ENCODE measurements around the gene ANKIB1.
"Not testable (repeated sequence)": the region's sequence is repeated elsewhere in the genome, so short reads cannot be mapped to it uniquely, and the experiment has no call there.

ANKIB1 gene

DNA sequence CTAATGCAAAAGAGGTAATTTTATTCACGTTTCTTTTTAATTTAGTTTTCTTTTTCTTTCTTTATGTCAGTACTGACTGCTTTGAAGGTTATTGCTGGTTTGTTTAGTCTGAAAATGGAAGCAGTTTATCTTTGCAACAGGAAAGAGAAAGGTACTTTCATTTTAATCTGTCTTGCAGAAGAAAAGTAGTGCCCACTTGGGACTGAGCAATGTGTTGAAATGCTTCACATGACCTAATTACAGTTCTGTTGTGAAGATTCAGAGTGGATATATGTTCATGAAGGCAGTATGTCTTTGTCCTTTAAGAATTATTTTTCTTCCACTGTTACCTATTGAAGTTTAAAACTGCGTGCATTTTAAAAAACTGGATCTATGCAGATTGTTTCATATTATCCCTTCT is 80.1 kb downstream of the ANKIB1 start:
- CTCF ChIA-PET = no interaction called here
- Mint-ChIP-seq H3K36me3 (peaks cover 15% of the 10 kb centered on the region), H3K27ac (no peak overlapping the region), H3K4me3 (no peak overlapping the region), H3K4me1 (peaks cover 8% of the 10 kb centered on the region), H3K9me3 (no peaks in the 10 kb centered on the region), H3K27me3 (no peaks in the 10 kb centered on the region)
- DNase-seq = no peak

DNA sequence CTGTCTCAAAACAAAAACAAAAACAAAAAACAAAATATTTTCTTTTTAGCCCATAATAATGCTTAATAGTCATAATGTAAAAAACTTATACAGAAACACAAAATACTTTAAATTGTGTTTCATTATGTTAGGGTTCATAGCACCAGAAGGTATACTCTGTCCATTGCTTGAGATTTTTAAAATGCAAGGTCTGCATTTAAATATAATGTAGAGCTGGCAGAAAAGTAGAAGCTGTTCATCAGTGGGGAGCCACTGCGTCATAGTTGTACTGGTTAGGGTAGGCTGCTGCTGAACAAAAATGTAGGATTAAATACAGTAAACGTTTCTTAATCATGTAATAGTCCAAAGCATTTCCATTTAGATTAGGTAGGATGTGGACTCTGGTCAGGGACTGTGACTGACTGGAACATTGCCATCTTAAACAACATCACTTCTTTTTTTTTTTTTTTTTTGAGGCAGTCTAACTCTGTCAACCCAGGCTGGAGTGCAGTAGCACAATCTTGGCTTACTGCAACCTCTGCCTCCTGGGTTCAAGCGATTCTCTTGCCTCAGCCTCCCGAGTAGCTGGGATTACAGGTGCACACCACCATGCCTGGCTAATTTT is 85.2 kb downstream of the ANKIB1 start:
- no peaks in the 10 kb centered on the region for H3K27me3 Mint-ChIP-seq
- H3K27ac Mint-ChIP-seq = no peak overlapping the region
- H3K9me3 Mint-ChIP-seq = peaks cover 2% of the 10 kb centered on the region
- CTCF ChIA-PET = no interaction called here
- DNase-seq = no peak
- H3K36me3 Mint-ChIP-seq = peaks cover 27% of the 10 kb centered on the region
- H3K4me1 Mint-ChIP-seq = peaks cover 5% of the 10 kb centered on the region
- H3K4me3 Mint-ChIP-seq = no peak overlapping the region

DNA sequence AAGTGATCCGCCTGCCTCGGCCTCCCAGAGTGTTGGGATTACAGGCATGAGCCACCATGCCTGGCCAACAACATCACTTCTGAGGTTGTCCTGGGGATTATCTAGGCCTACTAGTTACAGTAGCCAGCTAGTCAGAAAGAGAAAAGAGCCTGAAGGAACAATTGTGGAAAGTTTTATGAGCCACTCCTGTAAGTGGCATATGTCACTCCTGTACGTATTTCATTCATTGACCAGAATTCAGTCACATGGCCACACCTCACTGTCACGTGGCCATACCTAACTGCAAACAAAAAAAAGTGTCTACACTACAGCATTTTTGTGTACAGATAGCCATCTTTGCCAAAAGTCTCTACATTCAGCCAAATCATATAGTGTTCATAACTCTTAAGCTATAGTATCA is 85.7 kb downstream of the ANKIB1 start:
- Mint-ChIP-seq H3K4me1 (no peaks in the 10 kb centered on the region), H3K9me3 (peaks cover 2% of the 10 kb centered on the region), H3K27me3 (no peaks in the 10 kb centered on the region), H3K27ac (no peak overlapping the region), H3K4me3 (no peak overlapping the region), H3K36me3 (peaks cover 33% of the 10 kb centered on the region)
- CTCF ChIA-PET = no interaction called here
- no peak for DNase-seq

DNA sequence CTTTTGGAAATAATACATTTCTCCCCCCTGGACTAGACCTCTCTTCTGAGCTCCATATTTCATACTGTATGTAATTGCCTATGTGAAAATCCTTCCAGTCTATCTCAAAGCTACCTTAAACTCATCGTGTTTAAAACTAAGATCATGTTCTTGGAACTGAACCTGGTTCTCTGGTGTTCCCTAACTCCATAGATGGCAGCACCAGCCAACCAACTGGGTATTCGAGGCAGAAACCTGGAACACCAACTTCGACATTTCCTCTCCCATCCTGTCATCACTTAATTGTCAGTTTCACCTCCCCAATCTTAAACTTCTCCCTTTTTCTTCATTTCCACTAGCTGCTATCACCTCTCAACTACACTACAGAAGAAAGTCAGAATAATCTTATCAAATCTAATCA is 87.0 kb downstream of the ANKIB1 start:
- peaks cover 33% of the 10 kb centered on the region for H3K36me3 Mint-ChIP-seq
- peaks cover 2% of the 10 kb centered on the region for H3K9me3 Mint-ChIP-seq
- no peak overlapping the region for H3K27ac Mint-ChIP-seq
- H3K4me3 Mint-ChIP-seq = no peak overlapping the region
- no peaks in the 10 kb centered on the region for H3K27me3 Mint-ChIP-seq
- CTCF ChIA-PET = no interaction called here
- DNase-seq = no peak
- H3K4me1 Mint-ChIP-seq = no peaks in the 10 kb centered on the region

DNA sequence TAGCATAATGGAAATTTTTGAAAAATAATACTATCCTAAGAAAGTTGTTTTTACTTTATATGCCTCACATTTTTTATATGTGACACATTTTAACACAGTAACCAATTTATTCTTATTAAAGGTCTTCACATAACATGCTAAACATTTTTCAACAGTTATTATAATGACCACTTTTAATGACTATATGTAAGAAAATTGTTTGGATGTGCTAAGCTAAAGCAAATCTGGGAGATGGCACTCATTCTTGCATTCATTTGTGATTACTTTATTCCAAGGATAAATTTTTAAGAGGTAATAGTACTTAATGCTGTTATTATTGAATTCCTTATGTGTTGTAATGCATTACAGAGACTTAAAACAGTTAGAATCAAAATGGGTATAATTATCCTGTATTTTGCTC is 88.1 kb downstream of the ANKIB1 start:
- no peaks in the 10 kb centered on the region for H3K27me3 Mint-ChIP-seq
- no peak overlapping the region for H3K27ac Mint-ChIP-seq

DNA sequence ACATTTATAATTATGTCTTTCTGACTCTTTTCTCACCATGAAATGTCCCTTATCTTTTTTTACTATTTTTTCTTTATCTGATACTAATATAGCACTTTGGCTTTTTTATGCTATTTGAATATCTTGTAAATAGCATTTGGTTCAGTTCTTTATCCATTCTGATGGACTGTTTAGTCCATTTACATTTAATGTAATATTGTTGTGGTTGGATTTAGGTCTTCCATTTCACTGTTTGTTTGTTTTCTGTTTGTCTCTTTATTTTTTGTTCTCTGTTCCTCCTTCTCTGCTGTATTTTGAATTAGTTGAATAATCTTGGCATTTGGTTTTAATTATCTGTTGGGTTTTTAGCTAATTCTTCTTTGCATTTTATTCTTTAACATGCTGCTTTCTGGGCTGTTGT is 89.8 kb downstream of the ANKIB1 start:
- H3K4me3 Mint-ChIP-seq = no peak overlapping the region
- H3K27me3 Mint-ChIP-seq = no peaks in the 10 kb centered on the region
- peaks cover 22% of the 10 kb centered on the region for H3K36me3 Mint-ChIP-seq
- H3K4me1 Mint-ChIP-seq = no peaks in the 10 kb centered on the region
- CTCF ChIA-PET = no interaction called here
- no peak for DNase-seq
- H3K27ac Mint-ChIP-seq = no peak overlapping the region
- H3K9me3 Mint-ChIP-seq = peaks cover 2% of the 10 kb centered on the region

More for the DNA sequence above, 88.1 kb downstream of the ANKIB1 start:
- no peak for DNase-seq
- Mint-ChIP-seq H3K4me1 (no peaks in the 10 kb centered on the region), H3K9me3 (peaks cover 2% of the 10 kb centered on the region), H3K4me3 (no peak overlapping the region), H3K36me3 (peaks cover 31% of the 10 kb centered on the region)
- CTCF ChIA-PET = no interaction called here

DNA sequence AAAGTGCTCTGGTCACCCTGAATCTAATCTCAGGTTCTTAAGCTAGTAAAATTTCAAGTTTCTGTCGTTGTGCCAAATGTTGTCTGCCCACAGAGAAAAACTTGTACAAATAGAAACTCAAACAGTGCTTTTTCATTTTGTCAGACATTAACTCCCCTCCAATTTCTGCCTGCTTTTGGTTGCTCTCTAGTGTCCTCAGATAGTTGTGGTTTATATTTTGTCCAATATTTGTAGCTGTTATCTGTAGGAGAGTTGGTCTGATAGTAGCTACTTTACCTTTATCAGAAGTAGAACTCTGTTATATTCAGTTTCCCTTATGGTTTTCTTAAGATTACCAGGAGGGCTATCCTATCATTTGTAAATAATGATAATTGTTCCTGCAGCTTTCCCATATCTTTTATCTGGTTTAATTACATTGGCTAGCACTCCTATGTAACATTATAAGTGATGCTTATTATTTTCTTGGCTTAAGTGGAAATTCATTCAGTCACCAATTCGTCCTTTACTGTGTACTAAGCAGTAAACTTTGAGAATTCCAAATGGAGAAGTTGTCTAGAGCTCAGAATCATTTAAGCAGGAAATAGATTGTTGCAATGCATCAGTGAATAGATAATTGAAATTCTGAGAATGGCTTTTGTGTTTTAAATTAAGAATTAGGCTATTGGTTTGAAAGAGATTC is 91.0 kb downstream of the ANKIB1 start:
- no peaks in the 10 kb centered on the region for H3K4me1 Mint-ChIP-seq

DNA sequence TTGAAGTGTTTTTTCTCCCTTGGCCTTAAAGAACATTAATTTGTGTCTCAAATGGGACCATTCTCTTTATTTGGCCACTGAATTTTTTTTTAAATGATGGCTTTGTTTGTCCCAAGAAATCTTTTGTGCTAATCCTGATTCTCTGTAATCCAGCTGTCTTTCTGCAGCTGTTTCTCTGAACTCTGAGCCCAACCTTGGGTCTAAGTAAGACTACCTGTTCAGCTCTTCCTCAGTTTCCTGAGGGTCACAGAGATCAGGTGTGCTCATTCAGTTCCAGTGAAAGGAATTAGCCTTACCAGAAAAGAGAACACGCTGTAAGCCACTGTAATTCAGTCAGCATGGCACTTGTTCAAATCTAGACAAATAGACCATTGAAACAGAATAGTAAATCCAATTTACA is 94.2 kb downstream of the ANKIB1 start:
- H3K27ac Mint-ChIP-seq = no peak overlapping the region
- H3K9me3 Mint-ChIP-seq = peaks cover 2% of the 10 kb centered on the region
- no peaks in the 10 kb centered on the region for H3K4me1 Mint-ChIP-seq
- no peak overlapping the region for H3K4me3 Mint-ChIP-seq
- no peaks in the 10 kb centered on the region for H3K27me3 Mint-ChIP-seq
- CTCF ChIA-PET = no interaction called here
- peaks cover 15% of the 10 kb centered on the region for H3K36me3 Mint-ChIP-seq
- DNase-seq = no peak

More for the DNA sequence above, 91.0 kb downstream of the ANKIB1 start:
- CTCF ChIA-PET = interaction anchor here (0.6 to 1.3 kb wide), 2 partner anchors 57 to 87 kb away, joined by 3 to 4 read pairs; no protein-coding TSS in a partner anchor
- Mint-ChIP-seq H3K27ac (no peak overlapping the region), H3K27me3 (no peaks in the 10 kb centered on the region), H3K4me3 (no peak overlapping the region), H3K36me3 (peaks cover 19% of the 10 kb centered on the region), H3K9me3 (peaks cover 2% of the 10 kb centered on the region)
- no peak for DNase-seq

DNA sequence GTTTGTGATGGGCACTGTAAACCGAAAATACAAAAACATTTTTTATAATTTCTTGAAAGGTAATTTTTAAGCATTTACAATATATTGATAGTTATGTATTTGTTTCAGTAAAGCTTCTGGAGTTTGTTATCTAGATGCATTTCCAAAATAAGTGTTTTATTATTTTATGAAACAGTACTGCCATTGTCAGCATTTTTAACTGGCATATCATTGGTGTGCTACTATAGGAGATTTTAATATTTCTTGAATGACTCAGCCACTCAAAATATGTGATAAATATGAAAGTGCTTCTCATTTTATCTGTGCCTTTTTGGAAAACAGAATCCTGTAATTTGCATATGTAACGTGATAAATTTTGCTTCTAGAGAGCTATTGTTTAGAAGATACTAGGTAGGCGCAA is 97.9 kb downstream of the ANKIB1 start:
- peaks cover 16% of the 10 kb centered on the region for H3K36me3 Mint-ChIP-seq
- no peak for DNase-seq
- no peak overlapping the region for H3K27ac Mint-ChIP-seq
- H3K27me3 Mint-ChIP-seq = no peaks in the 10 kb centered on the region
- H3K4me3 Mint-ChIP-seq = no peak overlapping the region
- no peaks in the 10 kb centered on the region for H3K9me3 Mint-ChIP-seq
- H3K4me1 Mint-ChIP-seq = no peaks in the 10 kb centered on the region
- CTCF ChIA-PET = no interaction called here

DNA sequence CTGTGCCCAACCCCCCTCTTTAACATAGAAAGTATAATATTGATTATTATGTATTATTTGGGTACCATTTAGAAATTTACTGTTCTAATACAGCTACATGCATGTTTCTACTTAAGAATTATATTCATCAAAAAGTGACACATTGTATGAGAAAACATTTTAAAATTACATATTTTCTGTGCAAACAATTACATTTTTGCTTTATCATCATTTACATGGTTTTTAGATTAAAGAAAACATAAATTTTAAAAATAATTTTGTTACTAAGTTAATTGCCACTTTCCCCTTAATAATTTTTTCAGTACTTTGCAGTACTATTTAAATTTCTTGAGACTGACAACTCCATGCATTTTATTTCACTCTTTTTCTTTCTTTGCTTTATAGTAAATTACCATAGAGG is 106.2 kb downstream of the ANKIB1 start:
- Mint-ChIP-seq H3K4me1 (no peaks in the 10 kb centered on the region), H3K4me3 (no peak overlapping the region), H3K27ac (no peak overlapping the region), H3K36me3 (peaks cover 30% of the 10 kb centered on the region), H3K9me3 (no peaks in the 10 kb centered on the region), H3K27me3 (no peaks in the 10 kb centered on the region)
- no peak for DNase-seq
- CTCF ChIA-PET = no interaction called here

DNA sequence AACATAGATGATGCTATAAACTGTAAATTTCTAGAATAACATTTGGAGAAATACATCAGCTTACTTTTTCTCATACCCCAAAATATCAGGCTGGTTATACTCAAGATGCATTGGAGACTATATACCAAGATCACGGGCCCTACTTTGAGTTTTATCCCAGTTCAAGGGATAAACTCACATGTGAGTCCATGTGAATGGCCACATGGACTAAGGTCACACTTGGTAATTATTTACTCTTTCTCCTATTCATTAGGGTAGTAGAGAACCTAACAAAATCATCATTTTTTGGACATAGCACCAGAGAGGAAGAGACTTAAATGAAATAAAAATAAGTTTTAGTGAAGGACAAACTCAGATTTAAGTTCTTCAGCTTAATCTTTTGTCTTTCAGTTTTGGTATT is 108.4 kb downstream of the ANKIB1 start:
- no peak for DNase-seq
- CTCF ChIA-PET = interaction anchor here (0.9 to 1.4 kb wide), 2 partner anchors 21 to 70 kb away, joined by 3 to 6 read pairs; no protein-coding TSS in a partner anchor
- peaks cover 28% of the 10 kb centered on the region for H3K36me3 Mint-ChIP-seq
- H3K4me3 Mint-ChIP-seq = no peak overlapping the region
- no peaks in the 10 kb centered on the region for H3K4me1 Mint-ChIP-seq
- H3K27ac Mint-ChIP-seq = no peak overlapping the region
- H3K27me3 Mint-ChIP-seq = no peaks in the 10 kb centered on the region
- no peaks in the 10 kb centered on the region for H3K9me3 Mint-ChIP-seq

DNA sequence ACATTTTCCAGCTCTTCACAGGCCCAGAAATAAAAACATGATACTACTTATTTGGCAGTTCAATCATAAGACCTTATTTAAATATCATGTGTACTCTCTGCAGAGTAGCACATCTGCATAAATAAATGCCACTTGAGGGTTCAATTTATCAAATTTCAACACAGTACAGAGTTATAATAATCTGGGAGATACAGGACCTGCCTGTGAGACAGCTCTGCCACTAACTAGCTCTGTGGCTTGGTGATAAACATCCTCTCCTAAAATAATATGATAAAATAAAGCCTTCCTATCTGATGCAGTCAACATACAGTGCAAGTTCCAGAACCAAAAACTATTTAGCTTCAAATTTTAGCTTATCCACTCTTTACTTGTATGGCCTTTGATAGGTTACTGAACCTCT is 110.6 kb downstream of the ANKIB1 start:
- Mint-ChIP-seq H3K4me3 (no peak overlapping the region), H3K36me3 (peaks cover 31% of the 10 kb centered on the region)
- CTCF ChIA-PET = no interaction called here

DNA sequence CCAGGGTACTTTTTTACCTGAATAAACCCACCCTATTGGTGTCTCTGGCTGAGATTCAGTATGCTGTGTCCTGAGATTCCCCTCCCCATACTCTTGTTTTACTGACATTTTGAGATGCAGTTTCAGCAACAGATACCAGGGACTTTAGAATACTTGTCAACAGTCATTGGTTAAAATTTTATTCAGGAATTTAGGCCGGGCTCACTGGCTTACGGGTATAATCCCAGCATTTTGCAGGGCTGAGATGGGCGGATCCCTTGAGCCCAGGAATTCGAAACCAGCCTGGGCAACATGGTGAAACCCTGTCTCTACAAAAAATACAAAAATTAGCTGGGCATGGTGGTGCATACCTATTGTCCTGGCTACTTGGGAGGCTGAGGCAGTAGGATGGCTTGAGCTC is 111.5 kb downstream of the ANKIB1 start:
- CTCF ChIA-PET = interaction anchor here (0.6 kb wide), 1 partner anchor 9 kb away, joined by 3 read pairs; no protein-coding TSS in a partner anchor
- Mint-ChIP-seq H3K4me1 (no peaks in the 10 kb centered on the region), H3K27ac (no peak overlapping the region), H3K4me3 (no peak overlapping the region), H3K9me3 (no peaks in the 10 kb centered on the region), H3K27me3 (no peaks in the 10 kb centered on the region), H3K36me3 (peaks cover 29% of the 10 kb centered on the region)
- no peak for DNase-seq

More for the DNA sequence above, 110.6 kb downstream of the ANKIB1 start:
- no peak for DNase-seq
- H3K27me3 Mint-ChIP-seq = no peaks in the 10 kb centered on the region
- H3K27ac Mint-ChIP-seq = no peak overlapping the region
- no peaks in the 10 kb centered on the region for H3K9me3 Mint-ChIP-seq
- no peaks in the 10 kb centered on the region for H3K4me1 Mint-ChIP-seq

DNA sequence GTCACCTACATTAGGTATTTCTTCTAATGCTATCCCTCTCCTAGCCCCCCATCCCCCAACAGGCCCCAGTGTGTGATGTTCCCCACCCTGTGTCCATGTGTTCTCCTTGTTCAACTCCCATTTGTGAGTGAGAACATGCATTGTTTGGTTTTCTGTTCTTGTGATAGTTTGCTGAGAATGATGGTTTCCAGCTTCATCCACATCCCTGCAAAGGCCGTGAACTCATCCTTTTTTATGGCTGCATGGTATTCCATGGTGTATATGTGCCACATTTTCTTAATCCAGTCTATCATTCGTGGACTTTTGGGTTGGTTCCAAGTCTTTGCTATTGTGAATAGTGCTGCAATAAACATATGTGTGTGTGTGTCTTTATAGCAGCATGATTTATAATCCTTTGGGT is 113.4 kb downstream of the ANKIB1 start:
- H3K4me1 Mint-ChIP-seq, H3K27me3 Mint-ChIP-seq, H3K4me3 Mint-ChIP-seq, H3K9me3 Mint-ChIP-seq, DNase-seq, CTCF ChIA-PET, H3K27ac Mint-ChIP-seq: not testable (repeated sequence)
- H3K36me3 Mint-ChIP-seq = peaks cover 25% of the 10 kb centered on the region

DNA sequence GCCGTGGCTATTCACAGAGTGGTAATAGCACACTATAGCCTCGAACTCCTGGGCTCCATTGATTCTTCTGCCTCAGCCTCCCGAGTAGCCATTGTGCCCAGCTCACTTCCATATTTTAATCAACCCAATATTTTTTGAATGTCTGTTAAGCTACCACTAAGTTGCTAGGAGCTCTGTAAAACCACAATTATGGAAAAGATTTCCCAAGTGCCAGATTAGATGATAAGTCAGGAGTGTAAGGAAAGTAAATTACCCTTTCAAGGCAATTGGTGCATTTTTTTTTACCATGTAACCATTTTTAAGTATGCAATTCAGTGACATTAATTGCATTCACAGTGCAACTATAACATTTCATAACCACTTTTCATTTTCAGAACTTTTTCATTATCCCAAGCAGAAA is 114.0 kb downstream of the ANKIB1 start:
- Mint-ChIP-seq H3K36me3 (peaks cover 25% of the 10 kb centered on the region), H3K4me1 (no peaks in the 10 kb centered on the region), H3K27me3 (no peaks in the 10 kb centered on the region), H3K9me3 (no peaks in the 10 kb centered on the region), H3K27ac (no peak overlapping the region), H3K4me3 (no peak overlapping the region)
- CTCF ChIA-PET = no interaction called here
- DNase-seq = no peak
